Caco-2 (cell line): Measurements from ENCODE around the gene TSPAN9. TPM values are rescaled to one million over a fixed set of nuclear protein-coding genes. Genes with fewer than 3 reads are reported as not detected.

Experiments used
- BruUV-seq: library from RNA; stranded (reverse); fragments of 400-500 nt; replicated peaks from 2 replicates; lab custom pipeline; 2021; lab: Mats Ljungman, UMichigan
- CTCF ChIA-PET: fragments of 300-600 bp; sonication (Branson Sonifier 250); formaldehyde crosslinking; loops from one replicate; lab custom pipeline; 2022; ENCODE audit warnings: antibody characterized with exemption; lab: Charles Lee
- POLR2A ChIA-PET: fragments of 300-600 bp; sonication (Branson Sonifier 250); formaldehyde crosslinking; loops from one replicate; lab custom pipeline; 2022; ENCODE audit warnings: antibody characterized with exemption; lab: Charles Lee
- DNase-seq, 2 experiments: peaks; one replicate each; pipeline versions ENCODE4 v3.0.0 to v3.0.0-alpha.2; 2020 to 2022
- H3K27me3 ChIP-seq: replicated peaks from 2 replicates; pipeline ENCODE4 v1.6.0; 2011; ENCODE audit warnings: low read length; ENCODE audit not compliant: control insufficient read depth, insufficient read depth
- H3K36me3 ChIP-seq: 2 replicates; pipeline ENCODE4 v1.5.1; 2011; ENCODE audit warnings: low read length; ENCODE audit not compliant: control insufficient read depth, insufficient read depth
- H3K4me1 ChIP-seq: fragments of 250-450 bp; sonication (Bioruptor Pico); 2 replicates; pipeline ENCODE4 v1.5.1; 2020; ENCODE audit warnings: mild to moderate bottlenecking
- H3K4me3 ChIP-seq: 2 replicates; pipeline ENCODE4 v1.5.1; 2011; ENCODE audit warnings: low read depth, mild to moderate bottlenecking, control low read depth, low read length
- H3K9me3 ChIP-seq: fragments of 250-450 bp; sonication (Bioruptor Pico); 2 replicates; pipeline ENCODE4 v1.5.1; 2020; ENCODE audit warnings: mild to moderate bottlenecking, moderate library complexity
- H3K27ac Mint-ChIP-seq: one replicate; pipeline ENCODE4 v1.8.0; 2022; ENCODE audit warnings: mixed read lengths; ENCODE audit not compliant: unreplicated experiment
- H3K27me3 Mint-ChIP-seq: one replicate; pipeline ENCODE4 v1.8.0; 2022; ENCODE audit warnings: mixed read lengths; ENCODE audit not compliant: insufficient read depth, unreplicated experiment
- H3K36me3 Mint-ChIP-seq: one replicate; pipeline ENCODE4 v1.8.0; 2022; ENCODE audit warnings: mild to moderate bottlenecking, mixed read lengths; ENCODE audit not compliant: insufficient read depth, unreplicated experiment
- H3K4me1 Mint-ChIP-seq: one replicate; pipeline ENCODE4 v1.8.0; 2022; ENCODE audit warnings: low read depth, mixed read lengths; ENCODE audit not compliant: unreplicated experiment
- H3K4me3 Mint-ChIP-seq: one replicate; pipeline ENCODE4 v1.8.0; 2022; ENCODE audit warnings: mild to moderate bottlenecking, moderate library complexity, mixed read lengths; ENCODE audit not compliant: unreplicated experiment
- H3K9me3 Mint-ChIP-seq: one replicate; pipeline ENCODE4 v1.8.0; 2022; ENCODE audit warnings: mixed read lengths; ENCODE audit not compliant: unreplicated experiment
- intact Hi-C: fragments of 100-400 bp; cut with micrococcal nuclease; formaldehyde crosslinking; loops from one replicate; pipeline ENCODE4 v1.10.0; 2022; ENCODE audit not compliant: unreplicated experiment
- total RNA-seq: library from RNA; stranded (reverse); gene quantifications from 2 replicates; pipeline ENCODE4 v1.2.3, GENCODE V29; 2022
- TF ChIP-seq, protein P1 (sequence below), 2 experiments: fragments of 200-600 bp in 1 of 2; IDR thresholded peaks; 1 replicate in 1 of 2; 2 replicates in 1 of 2; pipeline versions ENCODE4 v1.5.1 to v1.8.0; 2011 to 2022; ENCODE audit warnings: antibody characterized with exemption in 1 of 2, control low read depth in 1 of 2, inconsistent platforms in 1 of 2, low read depth in 1 of 2, low read length in 1 of 2, mild to moderate bottlenecking in 1 of 2, moderate library complexity in 1 of 2; ENCODE audit not compliant: insufficient read depth in 1 of 2, severe bottlenecking in 1 of 2, unreplicated experiment in 1 of 2

Gene TSPAN9
- total RNA-seq, 1 experiment from 2014 or later: 49.1 TPM

DNA sequence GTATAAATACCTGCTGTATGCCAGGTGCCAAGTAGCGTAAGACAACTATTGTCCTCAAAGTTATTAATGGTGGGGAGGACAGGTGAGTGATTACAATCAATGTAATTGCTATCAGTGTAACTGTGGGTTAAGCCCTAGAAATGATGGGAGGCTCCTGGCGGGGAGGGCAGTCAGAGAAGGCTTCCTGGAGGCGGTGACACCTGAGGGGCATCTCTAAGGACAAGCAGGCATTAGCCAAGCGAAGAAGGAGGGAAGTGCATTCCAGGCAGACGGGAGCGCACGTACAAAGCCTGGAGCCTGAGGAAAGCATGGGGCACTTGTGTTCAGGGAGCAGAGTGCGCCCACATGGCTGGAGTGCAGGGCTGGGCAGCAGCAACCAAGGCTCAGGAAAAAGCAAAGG lies 230.9 kb downstream of the TSPAN9 start:
- TF ChIP-seq, protein P1, sequence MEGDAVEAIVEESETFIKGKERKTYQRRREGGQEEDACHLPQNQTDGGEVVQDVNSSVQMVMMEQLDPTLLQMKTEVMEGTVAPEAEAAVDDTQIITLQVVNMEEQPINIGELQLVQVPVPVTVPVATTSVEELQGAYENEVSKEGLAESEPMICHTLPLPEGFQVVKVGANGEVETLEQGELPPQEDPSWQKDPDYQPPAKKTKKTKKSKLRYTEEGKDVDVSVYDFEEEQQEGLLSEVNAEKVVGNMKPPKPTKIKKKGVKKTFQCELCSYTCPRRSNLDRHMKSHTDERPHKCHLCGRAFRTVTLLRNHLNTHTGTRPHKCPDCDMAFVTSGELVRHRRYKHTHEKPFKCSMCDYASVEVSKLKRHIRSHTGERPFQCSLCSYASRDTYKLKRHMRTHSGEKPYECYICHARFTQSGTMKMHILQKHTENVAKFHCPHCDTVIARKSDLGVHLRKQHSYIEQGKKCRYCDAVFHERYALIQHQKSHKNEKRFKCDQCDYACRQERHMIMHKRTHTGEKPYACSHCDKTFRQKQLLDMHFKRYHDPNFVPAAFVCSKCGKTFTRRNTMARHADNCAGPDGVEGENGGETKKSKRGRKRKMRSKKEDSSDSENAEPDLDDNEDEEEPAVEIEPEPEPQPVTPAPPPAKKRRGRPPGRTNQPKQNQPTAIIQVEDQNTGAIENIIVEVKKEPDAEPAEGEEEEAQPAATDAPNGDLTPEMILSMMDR (IDR thresholded peaks at IDR 0.05; ENCODE audit: insufficient read depth in 1 of 2, low read depth in 1 of 2, low read length in 1 of 2, severe bottlenecking in 1 of 2, unreplicated experiment in 1 of 2): no peak
- CTCF ChIA-PET: no interaction called here
- Histone ChIP-seq H3K4me3 (no peak overlapping the region), H3K9me3 (no peaks in the 10 kb centered on the region), H3K4me1 (no peaks in the 10 kb centered on the region), H3K27me3 (no peaks in the 10 kb centered on the region), H3K36me3 (no peaks in the 10 kb centered on the region)
- POLR2A ChIA-PET: no interaction called here
- H3K27ac Mint-ChIP-seq: no peak overlapping the region
- no TSS peak for BruUV-seq
- peaks cover 8% of the 10 kb centered on the region for H3K27me3 Mint-ChIP-seq
- no peak overlapping the region for H3K4me3 Mint-ChIP-seq
- no peak for DNase-seq
- H3K4me1 Mint-ChIP-seq: no peaks in the 10 kb centered on the region
- H3K36me3 Mint-ChIP-seq: no peaks in the 10 kb centered on the region
- H3K9me3 Mint-ChIP-seq: no peaks in the 10 kb centered on the region
- intact Hi-C loops: no loop called here

GRCh38 chr12:3308609-3309008 lies 231.4 kb downstream of the TSPAN9 start:
- no peaks in the 10 kb centered on the region for H3K27me3 ChIP-seq
- BruUV-seq: no TSS peak
- no peak overlapping the region for H3K4me3 Mint-ChIP-seq
- no peak overlapping the region for H3K27ac Mint-ChIP-seq
- TF ChIP-seq, protein P1 (IDR thresholded peaks at IDR 0.05; ENCODE audit: insufficient read depth in 1 of 2, low read depth in 1 of 2, low read length in 1 of 2, severe bottlenecking in 1 of 2, unreplicated experiment in 1 of 2): no peak
- H3K4me1 ChIP-seq: no peaks in the 10 kb centered on the region
- H3K36me3 Mint-ChIP-seq: no peaks in the 10 kb centered on the region
- intact Hi-C loops: no loop called here
- CTCF ChIA-PET: interaction anchor here (1.0 kb wide), 1 partner anchor 8 kb away, joined by 4 read pairs; no protein-coding TSS in a partner anchor
- DNase-seq: no peak
- no peak overlapping the region for H3K4me3 ChIP-seq
- H3K36me3 ChIP-seq: no peaks in the 10 kb centered on the region
- no peaks in the 10 kb centered on the region for H3K9me3 Mint-ChIP-seq
- H3K9me3 ChIP-seq: no peaks in the 10 kb centered on the region
- peaks cover 8% of the 10 kb centered on the region for H3K27me3 Mint-ChIP-seq
- POLR2A ChIA-PET: no interaction called here
- no peaks in the 10 kb centered on the region for H3K4me1 Mint-ChIP-seq

DNA sequence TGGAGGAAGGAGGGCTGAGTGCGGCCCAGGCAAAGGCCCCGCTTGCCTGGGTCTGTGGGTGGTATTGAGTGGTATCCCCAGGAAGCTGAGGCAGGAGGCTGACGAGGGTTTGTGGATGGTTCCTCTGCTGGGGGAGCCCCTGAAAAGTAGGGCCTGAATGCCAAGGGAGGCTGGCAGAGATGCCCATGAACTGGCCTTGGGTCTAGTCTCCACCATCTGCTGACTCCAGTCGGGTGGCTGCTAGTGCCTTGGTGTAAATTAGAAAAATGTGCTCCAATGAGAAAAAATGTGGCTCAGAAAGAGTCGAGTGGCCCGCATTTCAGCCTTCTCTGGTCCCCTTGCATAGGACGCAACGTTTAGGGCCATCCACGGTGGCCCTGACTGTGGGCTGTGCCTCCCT lies 232.6 kb downstream of the TSPAN9 start:
- POLR2A ChIA-PET: no interaction called here

More for the DNA sequence above, 232.6 kb downstream of the TSPAN9 start:
- Mint-ChIP-seq H3K27ac (no peak overlapping the region), H3K9me3 (no peaks in the 10 kb centered on the region), H3K4me1 (peaks cover 9% of the 10 kb centered on the region), H3K4me3 (no peak overlapping the region), H3K27me3 (peaks cover 13% of the 10 kb centered on the region), H3K36me3 (peaks cover under 1% of the 10 kb centered on the region)
- no peak for DNase-seq
- Histone ChIP-seq H3K4me3 (no peak overlapping the region), H3K9me3 (no peaks in the 10 kb centered on the region), H3K4me1 (peaks cover 6% of the 10 kb centered on the region), H3K36me3 (no peaks in the 10 kb centered on the region), H3K27me3 (no peaks in the 10 kb centered on the region)
- intact Hi-C loops: no loop called here
- CTCF ChIA-PET: interaction anchor here (3.3 kb wide), 1 partner anchor 10 kb away, joined by 25 read pairs; no protein-coding TSS in a partner anchor
- no TSS peak for BruUV-seq
- TF ChIP-seq, protein P1 (IDR thresholded peaks at IDR 0.05; ENCODE audit: insufficient read depth in 1 of 2, low read depth in 1 of 2, low read length in 1 of 2, severe bottlenecking in 1 of 2, unreplicated experiment in 1 of 2): no peak
